ENCODE data around the gene HSPA14.
"Not testable (repeated sequence)": the region's sequence is repeated elsewhere in the genome, so short reads cannot be mapped to it uniquely, and the experiment has no call there.

The HSPA14 gene

DNA sequence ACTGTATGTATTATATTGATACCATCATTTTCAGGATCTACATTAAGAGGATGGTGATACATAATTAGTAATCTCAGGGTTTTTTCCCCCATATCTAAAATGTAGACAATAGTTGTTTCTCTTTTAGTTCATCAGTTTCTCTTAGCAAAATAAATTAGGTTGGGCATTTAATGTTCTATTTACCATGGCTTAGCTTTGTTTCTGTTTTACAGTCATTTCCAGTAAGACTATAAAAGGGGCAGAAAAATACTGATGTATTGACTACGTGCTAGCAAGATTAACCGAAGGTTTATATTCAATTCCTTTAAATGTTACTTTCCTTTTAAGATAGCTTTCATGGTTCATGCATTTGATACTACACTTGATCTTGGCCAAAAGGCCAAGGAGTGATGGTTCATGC, 66.8 kb downstream of the HSPA14 start:
- Histone ChIP-seq H3K36me3 (ENCODE audit: insufficient read depth, low read depth, low read length) (peaks cover 97% of the 10 kb centered on the region), H3K4me3 (ENCODE audit: low read length) (no peak overlapping the region), H3K9me3 (ENCODE audit: insufficient read depth, low read depth, low read length) (peaks cover 13% of the 10 kb centered on the region), H3K27me3 (ENCODE audit: insufficient read depth, low read length) (no peaks in the 10 kb centered on the region), H3K27ac (ENCODE audit: low read length) (no peak overlapping the region), H3K4me1 (ENCODE audit: insufficient read depth, low read length) (no peaks in the 10 kb centered on the region), H3K9ac (ENCODE audit: low read depth, low read length) (no peak overlapping the region)

- H3K36me3 ChIP-seq (ENCODE audit: insufficient read depth, low read depth, low read length): peaks cover 97% of the 10 kb centered on the region
- no peaks in the 10 kb centered on the region for H3K27me3 ChIP-seq (ENCODE audit: insufficient read depth, low read length)
- H3K9me3 ChIP-seq (ENCODE audit: insufficient read depth, low read depth, low read length): peaks cover 22% of the 10 kb centered on the region
- no peak overlapping the region for H3K27ac ChIP-seq (ENCODE audit: low read length)
- H3K4me3 ChIP-seq (ENCODE audit: low read length): no peak overlapping the region
- H3K9ac ChIP-seq (ENCODE audit: low read depth, low read length): no peak overlapping the region
- H3K4me1 ChIP-seq (ENCODE audit: insufficient read depth, low read length): no peaks in the 10 kb centered on the region
Measured at GRCh38 chr10:14905890-14906289, 67.8 kb downstream of the HSPA14 start.

- Histone ChIP-seq H3K27me3 (ENCODE audit: insufficient read depth, low read length) (no peaks in the 10 kb centered on the region), H3K36me3 (ENCODE audit: insufficient read depth, low read depth, low read length) (peaks cover 97% of the 10 kb centered on the region), H3K9ac (ENCODE audit: low read depth, low read length) (no peak overlapping the region), H3K27ac (ENCODE audit: low read length) (no peak overlapping the region), H3K4me1 (ENCODE audit: insufficient read depth, low read length) (no peaks in the 10 kb centered on the region), H3K9me3 (ENCODE audit: insufficient read depth, low read depth, low read length) (peaks cover 31% of the 10 kb centered on the region), H3K4me3 (ENCODE audit: low read length) (no peak overlapping the region)
Measured at GRCh38 chr10:14906765-14907164, 68.7 kb downstream of the HSPA14 start.

DNA sequence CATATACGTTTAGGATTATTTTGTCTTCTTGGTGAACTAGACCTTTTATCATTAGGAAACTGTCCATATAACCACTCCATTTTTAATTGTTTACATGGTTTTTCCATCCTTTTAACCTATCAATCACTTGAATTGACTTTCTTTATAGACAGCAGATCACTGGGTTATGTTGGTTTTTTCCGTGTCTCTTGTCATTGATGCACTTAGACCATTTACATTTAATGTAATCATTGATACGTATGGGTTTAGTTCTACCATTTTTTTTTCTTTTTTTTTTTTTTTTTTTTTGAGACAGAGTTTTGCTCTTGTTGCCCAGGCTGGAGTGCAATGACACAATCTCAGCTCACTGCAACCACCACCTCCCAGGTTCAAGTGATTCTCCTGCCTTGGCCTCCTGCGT, 69.5 kb downstream of the HSPA14 start:
- H3K4me3 ChIP-seq (ENCODE audit: low read length); H3K4me1 ChIP-seq (ENCODE audit: insufficient read depth, low read length); H3K27me3 ChIP-seq (ENCODE audit: insufficient read depth, low read length); H3K9ac ChIP-seq (ENCODE audit: low read depth, low read length); H3K27ac ChIP-seq (ENCODE audit: low read length): not testable (repeated sequence)
- H3K36me3 ChIP-seq (ENCODE audit: insufficient read depth, low read depth, low read length): peaks cover 97% of the 10 kb centered on the region
- H3K9me3 ChIP-seq (ENCODE audit: insufficient read depth, low read depth, low read length): peaks cover 34% of the 10 kb centered on the region

DNA sequence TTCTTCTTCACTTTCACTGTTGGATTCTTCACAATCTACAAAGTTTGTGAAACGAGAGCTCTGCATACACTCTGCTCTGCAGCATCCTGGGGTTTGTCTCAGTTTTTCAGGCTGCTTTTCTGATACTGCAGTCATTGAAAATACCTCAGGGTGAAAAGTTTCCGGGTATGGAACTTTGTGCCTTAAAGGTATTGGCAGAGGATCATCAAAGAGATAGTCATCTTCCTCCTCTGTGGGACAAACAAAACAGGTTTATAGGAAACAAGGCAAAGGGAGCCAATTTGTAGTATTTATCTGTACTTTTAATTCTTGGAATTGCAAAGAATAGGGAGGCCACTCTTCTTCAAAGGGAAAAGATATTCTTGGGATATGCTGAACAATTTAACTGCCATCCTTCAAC, 71.0 kb downstream of the HSPA14 start:
- H3K36me3 ChIP-seq (ENCODE audit: insufficient read depth, low read depth, low read length): peaks cover 95% of the 10 kb centered on the region
- no peaks in the 10 kb centered on the region for H3K27me3 ChIP-seq (ENCODE audit: insufficient read depth, low read length)
- H3K9ac ChIP-seq (ENCODE audit: low read depth, low read length): no peak overlapping the region
- no peak overlapping the region for H3K27ac ChIP-seq (ENCODE audit: low read length)
- H3K4me3 ChIP-seq (ENCODE audit: low read length): no peak overlapping the region
- H3K4me1 ChIP-seq (ENCODE audit: insufficient read depth, low read length): no peaks in the 10 kb centered on the region
- H3K9me3 ChIP-seq (ENCODE audit: insufficient read depth, low read depth, low read length): peaks cover 45% of the 10 kb centered on the region

DNA sequence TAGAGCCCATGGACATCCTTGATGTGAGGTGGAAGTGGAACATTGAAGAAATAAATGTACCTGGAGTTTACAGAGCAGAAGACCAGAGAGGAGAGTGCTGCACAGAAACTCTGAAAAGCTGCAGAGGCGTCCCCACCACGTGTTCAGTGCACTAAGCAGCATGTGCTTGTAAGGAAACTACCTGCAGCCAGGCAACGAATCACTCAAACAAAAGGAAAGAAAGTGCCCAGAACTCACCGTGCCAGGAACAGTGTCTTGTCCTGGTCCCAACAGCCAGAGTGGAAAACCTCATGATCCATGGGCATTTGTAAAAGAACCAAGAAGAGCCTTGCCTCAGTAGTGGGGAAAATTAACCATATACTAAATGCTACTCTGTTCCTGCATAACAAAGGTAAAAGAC, 72.8 kb downstream of the HSPA14 start:
- H3K27ac ChIP-seq (ENCODE audit: low read length): no peak overlapping the region
- H3K4me1 ChIP-seq (ENCODE audit: insufficient read depth, low read length): no peaks in the 10 kb centered on the region
- H3K36me3 ChIP-seq (ENCODE audit: insufficient read depth, low read depth, low read length): peaks cover 88% of the 10 kb centered on the region
- H3K9ac ChIP-seq (ENCODE audit: low read depth, low read length): no peak overlapping the region
- peaks cover 62% of the 10 kb centered on the region for H3K9me3 ChIP-seq (ENCODE audit: insufficient read depth, low read depth, low read length)
- no peak overlapping the region for H3K4me3 ChIP-seq (ENCODE audit: low read length)
- no peaks in the 10 kb centered on the region for H3K27me3 ChIP-seq (ENCODE audit: insufficient read depth, low read length)

DNA sequence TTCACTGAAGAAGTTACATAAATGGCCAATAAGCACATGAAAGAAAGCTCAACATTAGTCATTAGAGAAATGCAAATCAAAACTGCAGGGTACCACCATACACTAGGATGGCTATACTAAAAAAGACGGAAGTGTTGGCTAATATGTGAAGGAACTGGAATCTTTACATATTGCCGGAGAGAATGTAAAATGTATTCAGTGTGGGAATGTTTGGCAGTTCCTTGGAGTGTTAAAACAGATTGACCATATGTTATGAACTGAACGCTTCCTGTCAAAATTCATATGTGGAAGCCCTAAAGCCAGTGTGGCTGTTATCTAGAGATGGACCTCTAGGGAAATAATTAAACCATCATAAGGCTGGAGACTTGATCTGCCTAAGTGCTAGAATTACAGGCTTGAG, 73.7 kb downstream of the HSPA14 start:
- Histone ChIP-seq H3K4me3 (ENCODE audit: low read length) (no peak overlapping the region), H3K4me1 (ENCODE audit: insufficient read depth, low read length) (no peaks in the 10 kb centered on the region), H3K9ac (ENCODE audit: low read depth, low read length) (no peak overlapping the region), H3K9me3 (ENCODE audit: insufficient read depth, low read depth, low read length) (peaks cover 65% of the 10 kb centered on the region), H3K36me3 (ENCODE audit: insufficient read depth, low read depth, low read length) (peaks cover 88% of the 10 kb centered on the region), H3K27me3 (ENCODE audit: insufficient read depth, low read length) (no peaks in the 10 kb centered on the region), H3K27ac (ENCODE audit: low read length) (no peak overlapping the region)

DNA sequence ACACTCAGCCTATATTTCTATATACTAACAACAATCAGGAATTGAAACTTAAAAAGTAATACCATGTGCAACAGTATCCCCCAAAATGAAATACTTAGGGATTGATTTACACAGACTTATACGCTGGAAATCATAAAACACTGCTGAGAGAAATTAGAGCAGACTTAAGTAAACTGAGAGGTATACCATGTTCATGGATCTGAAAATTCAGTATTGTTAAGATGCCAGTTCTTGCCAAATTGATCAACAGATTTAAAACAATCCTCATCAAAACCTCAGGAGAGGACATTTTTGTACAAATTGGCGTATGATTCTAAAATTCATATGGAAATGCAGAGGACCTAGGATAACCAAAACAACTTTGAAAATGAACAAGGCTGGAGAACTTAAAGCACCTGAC, 78.5 kb downstream of the HSPA14 start:
- peaks cover 56% of the 10 kb centered on the region for H3K9me3 ChIP-seq (ENCODE audit: insufficient read depth, low read depth, low read length)
- no peak overlapping the region for H3K4me3 ChIP-seq (ENCODE audit: low read length)
- no peak overlapping the region for H3K27ac ChIP-seq (ENCODE audit: low read length)
- no peak overlapping the region for H3K9ac ChIP-seq (ENCODE audit: low read depth, low read length)
- H3K36me3 ChIP-seq (ENCODE audit: insufficient read depth, low read depth, low read length): peaks cover 81% of the 10 kb centered on the region
- no peaks in the 10 kb centered on the region for H3K27me3 ChIP-seq (ENCODE audit: insufficient read depth, low read length)
- no peaks in the 10 kb centered on the region for H3K4me1 ChIP-seq (ENCODE audit: insufficient read depth, low read length)

DNA sequence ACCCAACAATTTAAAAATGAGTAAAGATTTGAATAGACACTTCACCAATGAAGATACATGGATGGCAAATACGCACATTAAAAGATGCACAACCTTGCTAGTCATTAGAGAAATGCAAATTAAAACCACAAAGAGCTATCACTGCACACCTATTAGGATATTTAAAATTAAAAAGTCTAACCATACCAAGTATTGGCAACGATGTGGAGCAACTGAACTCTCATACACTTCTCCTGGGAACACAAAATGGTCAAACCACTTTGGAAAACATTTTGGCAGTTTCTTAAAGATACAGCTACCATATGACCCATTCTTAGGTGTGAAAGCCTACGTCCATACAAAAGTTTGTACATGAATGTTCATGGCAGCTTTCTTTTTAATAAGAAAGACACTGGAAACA, 79.7 kb downstream of the HSPA14 start:
- Histone ChIP-seq H3K4me3 (ENCODE audit: low read length) (no peak overlapping the region), H3K27me3 (ENCODE audit: insufficient read depth, low read length) (no peaks in the 10 kb centered on the region), H3K27ac (ENCODE audit: low read length) (no peak overlapping the region), H3K4me1 (ENCODE audit: insufficient read depth, low read length) (no peaks in the 10 kb centered on the region), H3K9me3 (ENCODE audit: insufficient read depth, low read depth, low read length) (peaks cover 51% of the 10 kb centered on the region), H3K9ac (ENCODE audit: low read depth, low read length) (no peak overlapping the region), H3K36me3 (ENCODE audit: insufficient read depth, low read depth, low read length) (peaks cover 83% of the 10 kb centered on the region)

GRCh38 chr10:14918964-14919363, 80.9 kb downstream of the HSPA14 start:
- Histone ChIP-seq H3K27ac (ENCODE audit: low read length) (no peak overlapping the region), H3K4me1 (ENCODE audit: insufficient read depth, low read length) (no peaks in the 10 kb centered on the region), H3K36me3 (ENCODE audit: insufficient read depth, low read depth, low read length) (peaks cover 76% of the 10 kb centered on the region), H3K27me3 (ENCODE audit: insufficient read depth, low read length) (no peaks in the 10 kb centered on the region), H3K4me3 (ENCODE audit: low read length) (no peak overlapping the region), H3K9me3 (ENCODE audit: insufficient read depth, low read depth, low read length) (peaks cover 42% of the 10 kb centered on the region), H3K9ac (ENCODE audit: low read depth, low read length) (no peak overlapping the region)
